GM19467 (cell line): ENCODE results near the gene ENGASE.

Experiments
- ATAC-seq: cut with Tn5 transposase; IDR thresholded peaks from one replicate; pipeline ENCODE4 v1.9.1; 2021; ENCODE audit warnings: mild to moderate bottlenecking, moderate library complexity; ENCODE audit not compliant: unreplicated experiment

ENGASE gene

GRCh38 chr17:79091226-79091670 lies 16.6 kb downstream of the ENGASE start:
- no peak for ATAC-seq

DNA sequence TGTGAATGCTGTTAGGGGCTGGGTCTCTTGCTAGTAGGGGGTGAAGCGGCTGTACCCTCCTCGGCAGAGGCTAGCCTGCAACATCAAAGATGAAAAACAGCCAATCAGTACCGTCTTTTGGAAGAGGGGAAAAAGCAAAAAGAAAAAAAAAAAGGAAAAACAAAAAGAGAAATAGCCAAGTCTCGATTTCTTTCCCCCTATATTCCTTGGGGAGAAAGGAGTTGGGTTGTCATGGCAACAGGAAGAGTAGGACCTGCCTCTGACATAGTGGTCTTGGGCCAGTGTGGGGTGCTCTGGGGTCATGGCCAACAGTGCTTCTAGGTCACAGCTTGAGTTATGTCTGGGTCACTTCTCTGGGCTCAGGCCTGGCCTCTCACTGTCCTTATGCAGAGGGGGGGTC lies 17.9 kb downstream of the ENGASE start:
- ATAC-seq: no peak

DNA sequence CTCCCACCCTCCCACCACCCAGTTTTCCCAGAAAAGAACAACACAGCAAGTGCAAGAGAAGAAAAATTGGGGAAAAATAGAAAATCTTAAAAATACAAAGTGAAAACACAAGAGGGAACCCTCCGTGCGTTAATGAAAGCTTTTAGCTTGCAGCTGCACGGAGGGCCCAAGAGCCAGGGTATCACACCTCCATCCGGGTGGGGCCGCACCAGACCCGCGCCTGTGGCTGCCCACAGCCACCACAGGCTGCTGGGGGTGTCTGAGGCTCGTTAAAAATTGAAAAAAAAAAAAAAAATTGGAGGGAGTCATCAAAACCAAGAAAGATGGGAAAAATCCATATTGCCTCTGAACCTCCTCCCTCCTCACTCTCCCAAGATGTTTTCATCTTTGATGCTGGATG lies 18.6 kb downstream of the ENGASE start:
- ATAC-seq: no peak

DNA sequence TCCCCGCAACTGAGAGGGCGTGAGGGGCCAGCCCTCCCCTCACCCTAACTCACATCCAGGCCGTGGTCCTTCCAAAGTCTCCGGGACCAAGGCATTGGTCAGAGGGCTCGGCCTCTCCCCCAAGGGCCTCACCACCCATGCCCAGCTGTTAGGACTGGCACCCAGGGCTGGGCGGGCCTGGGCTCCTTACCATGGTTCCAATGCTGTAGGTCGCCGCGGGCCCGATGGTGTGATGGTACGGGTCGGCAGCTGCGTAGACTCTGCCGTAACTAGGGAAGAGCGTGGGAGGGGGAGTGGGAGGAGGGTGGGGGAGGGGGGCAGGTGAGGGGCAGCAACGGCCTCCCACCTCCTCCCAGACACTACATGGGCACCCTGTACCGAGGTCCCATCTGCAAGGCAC lies 19.6 kb downstream of the ENGASE start:
- ATAC-seq: no peak

DNA sequence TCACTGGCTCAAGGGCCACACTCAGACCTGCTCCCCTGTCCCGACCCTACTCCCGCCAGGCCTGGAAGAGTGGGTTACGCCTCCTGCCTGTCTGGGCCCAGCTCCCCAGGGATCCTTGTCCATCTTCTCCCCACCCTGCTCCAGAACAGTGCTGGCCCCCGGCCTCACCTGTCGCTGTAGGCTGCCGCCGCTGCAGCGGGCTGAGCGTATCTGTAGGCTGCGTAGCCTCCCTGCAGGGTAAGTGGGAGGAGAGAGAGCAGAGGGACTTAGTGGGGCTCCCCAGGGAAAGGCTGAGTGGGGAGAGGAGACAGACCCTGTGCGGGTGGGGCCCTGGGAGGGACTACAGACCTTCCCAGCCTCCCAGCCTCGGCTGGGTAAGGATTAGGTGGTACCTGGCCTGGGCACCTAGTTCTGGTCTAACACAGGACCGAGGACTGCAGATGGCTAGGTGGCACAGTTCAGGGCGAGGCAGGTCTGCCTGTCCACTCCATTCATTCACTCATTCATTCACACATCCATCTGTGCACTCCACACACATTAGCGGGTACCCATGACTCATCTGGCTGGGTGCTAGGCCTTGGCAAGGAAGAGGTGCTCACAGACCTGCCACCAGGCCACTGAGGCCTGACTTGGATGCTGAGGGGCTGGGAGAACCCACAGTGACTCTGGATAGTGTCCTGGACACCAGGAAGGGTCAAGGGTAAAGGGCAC lies 20.9 kb downstream of the ENGASE start:
- ATAC-seq: no peak

- no peak for ATAC-seq
These were observed 21.9 kb downstream of the ENGASE start for GRCh38 chr17:79096477-79096876.

GRCh38 chr17:79097226-79098055 lies 22.8 kb downstream of the ENGASE start:
- no peak for ATAC-seq

GRCh38 chr17:79098282-79098867 lies 23.8 kb downstream of the ENGASE start:
- ATAC-seq: no peak

DNA sequence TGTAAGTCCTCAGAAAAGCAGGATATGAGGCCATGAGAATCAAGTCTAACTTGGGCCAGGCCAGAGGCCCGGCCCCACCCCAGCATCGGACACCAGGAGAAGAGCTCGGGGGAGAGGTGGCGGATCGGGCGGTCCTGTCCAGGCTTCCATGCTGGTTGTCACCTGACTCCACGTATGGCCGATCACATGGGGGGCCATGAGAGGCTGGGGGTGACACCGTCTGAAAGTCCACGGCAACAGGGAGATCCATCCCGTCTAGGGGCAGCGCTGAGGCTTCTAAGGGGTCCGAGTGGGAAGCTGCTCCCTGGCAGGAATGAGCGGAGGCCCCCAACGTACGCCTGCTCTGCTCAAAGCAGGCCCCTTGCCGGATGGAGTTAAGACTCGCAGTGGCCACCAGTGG lies 25.8 kb downstream of the ENGASE start:
- ATAC-seq: no peak

DNA sequence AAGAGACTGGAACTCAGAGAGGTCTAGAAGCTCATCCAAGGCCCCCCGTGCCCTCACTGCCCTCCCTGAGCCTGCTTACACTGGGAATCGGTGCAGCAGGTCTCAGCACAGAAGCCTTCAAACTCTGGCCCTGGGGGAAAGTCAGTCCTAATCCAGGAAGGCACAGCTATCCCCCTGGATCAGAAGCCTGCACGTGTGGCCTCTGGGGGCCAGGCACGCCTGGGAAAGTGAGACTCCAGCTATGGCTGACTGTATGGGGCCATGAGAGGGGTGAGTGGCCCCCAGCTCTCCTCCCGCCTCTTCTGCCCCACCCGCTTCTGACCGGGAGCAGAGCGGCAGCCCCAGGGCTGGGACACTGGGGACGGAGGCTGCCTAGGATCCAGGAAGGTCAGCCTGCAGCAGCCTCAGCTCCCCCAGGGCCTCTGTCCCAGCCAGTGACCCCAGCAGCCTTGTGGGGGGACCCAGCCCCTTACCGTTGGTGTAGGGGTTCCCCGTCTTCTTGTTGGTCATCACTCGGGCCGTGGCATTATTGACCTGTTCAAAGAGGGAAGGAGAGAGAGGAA lies 26.6 kb downstream of the ENGASE start:
- no peak for ATAC-seq

- ATAC-seq: no peak
These were observed 27.6 kb downstream of the ENGASE start for GRCh38 chr17:79102214-79102613.

GRCh38 chr17:79104898-79105600 lies 30.4 kb downstream of the ENGASE start:
- no peak for ATAC-seq

GRCh38 chr17:79105937-79106336 lies 31.3 kb downstream of the ENGASE start:
- no peak for ATAC-seq

- ATAC-seq: no peak
These were observed 32.3 kb downstream of the ENGASE start for GRCh38 chr17:79106958-79107357.

GRCh38 chr17:79107499-79108231 lies 33.0 kb downstream of the ENGASE start:
- ATAC-seq: no peak

- ATAC-seq: no peak
These were observed 33.7 kb downstream of the ENGASE start for GRCh38 chr17:79108232-79108850.

- no peak for ATAC-seq
These were observed 34.2 kb downstream of the ENGASE start for GRCh38 chr17:79108870-79109269.

DNA sequence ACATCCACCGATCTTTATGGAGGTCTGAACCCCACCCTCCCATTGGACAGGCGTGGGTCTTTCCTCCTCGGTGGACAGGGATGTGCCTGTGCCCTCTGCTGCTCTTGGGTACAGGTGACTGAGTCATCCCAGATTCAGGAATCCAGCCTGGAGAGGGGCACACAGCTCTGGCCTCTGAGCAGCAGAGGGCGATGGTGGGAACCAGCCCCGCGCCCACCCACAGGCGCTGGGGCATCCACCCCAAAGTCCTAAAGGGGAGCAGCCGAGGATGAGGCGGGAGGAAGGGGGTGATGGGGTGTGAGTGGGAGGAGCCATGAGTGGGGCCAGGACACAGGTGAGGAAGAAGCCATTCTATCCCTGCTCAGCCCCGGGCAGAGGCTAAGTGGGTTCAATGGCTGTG lies 35.0 kb downstream of the ENGASE start:
- no peak for ATAC-seq

DNA sequence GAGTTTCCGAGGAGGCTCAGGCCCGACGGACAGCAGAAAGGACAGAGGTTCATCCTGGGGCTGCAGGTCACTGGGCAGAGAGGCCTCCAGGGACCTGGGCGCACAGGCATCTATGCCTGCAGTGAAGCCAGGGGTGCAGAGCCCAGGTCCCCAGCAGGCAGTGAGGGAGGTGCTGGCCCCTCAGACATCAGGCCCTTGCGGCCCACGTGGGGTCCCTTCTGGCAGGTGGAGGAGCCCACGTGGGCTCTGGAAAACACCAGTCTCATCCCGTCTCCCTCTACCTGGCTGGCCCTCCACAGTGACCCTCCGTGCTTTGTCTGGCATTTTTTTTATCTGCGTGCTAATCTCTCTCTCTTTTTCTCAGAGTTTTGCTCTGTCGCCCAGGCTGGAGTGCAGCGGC lies 36.5 kb downstream of the ENGASE start:
- ATAC-seq: no peak

DNA sequence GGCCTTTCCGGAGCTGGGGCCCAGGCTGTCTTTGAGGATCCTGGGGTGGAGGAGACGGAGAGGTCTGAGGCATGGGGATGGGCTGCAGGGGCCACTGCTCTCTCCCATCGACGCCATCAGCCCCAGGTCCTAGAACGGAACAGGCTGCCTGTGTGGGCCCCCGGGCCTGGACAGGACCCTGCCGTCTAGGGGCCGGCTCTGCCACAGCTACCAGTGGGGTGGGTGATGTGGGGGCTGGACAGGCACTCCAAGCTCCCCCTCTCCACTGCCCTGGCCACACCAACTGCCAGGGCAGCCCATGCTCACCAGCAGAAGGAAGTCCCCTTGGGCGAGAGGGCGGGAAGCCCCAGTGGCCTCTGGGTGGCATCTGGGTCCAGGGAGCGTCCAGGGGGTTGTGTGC lies 37.8 kb downstream of the ENGASE start:
- ATAC-seq: no peak
